BLaER1 (cell line): Measurements from ENCODE around the gene CCDC92.
A peak's percentile ranks its signal among the peaks of the same experiment; 100 is the strongest.

Experiments used
- H3K27ac ChIP-seq: shearing (Covaris generic); formaldehyde crosslinking; 2 replicates; pipeline ENCODE4 v1.8.1; 2022
- H3K27me3 ChIP-seq: shearing (Covaris generic); formaldehyde crosslinking; 2 replicates; pipeline ENCODE4 v1.8.1; 2022
- H3K36me3 ChIP-seq: shearing (Covaris generic); formaldehyde crosslinking; 2 replicates; pipeline ENCODE4 v1.8.1; 2022
- H3K4me1 ChIP-seq: shearing (Covaris generic); formaldehyde crosslinking; 2 replicates; pipeline ENCODE4 v1.8.1; 2022
- H3K4me2 ChIP-seq: shearing (Covaris generic); formaldehyde crosslinking; 2 replicates; pipeline ENCODE4 v1.8.1; 2022
- H3K4me3 ChIP-seq: shearing (Covaris generic); formaldehyde crosslinking; 2 replicates; pipeline ENCODE4 v1.8.1; 2022
- H3K9ac ChIP-seq: shearing (Covaris generic); formaldehyde crosslinking; 2 replicates; pipeline ENCODE4 v1.8.1; 2022
- H3K9me3 ChIP-seq: shearing (Covaris generic); formaldehyde crosslinking; 2 replicates; pipeline ENCODE4 v1.8.1; 2022
- H4K20me1 ChIP-seq: shearing (Covaris generic); formaldehyde crosslinking; 2 replicates; pipeline ENCODE4 v1.8.1; 2022
- Cebpa-rat ChIP-seq: shearing (Covaris generic); IDR thresholded peaks from 2 replicates; pipeline ENCODE4 v1.8.1; 2022

The CCDC92 gene

DNA sequence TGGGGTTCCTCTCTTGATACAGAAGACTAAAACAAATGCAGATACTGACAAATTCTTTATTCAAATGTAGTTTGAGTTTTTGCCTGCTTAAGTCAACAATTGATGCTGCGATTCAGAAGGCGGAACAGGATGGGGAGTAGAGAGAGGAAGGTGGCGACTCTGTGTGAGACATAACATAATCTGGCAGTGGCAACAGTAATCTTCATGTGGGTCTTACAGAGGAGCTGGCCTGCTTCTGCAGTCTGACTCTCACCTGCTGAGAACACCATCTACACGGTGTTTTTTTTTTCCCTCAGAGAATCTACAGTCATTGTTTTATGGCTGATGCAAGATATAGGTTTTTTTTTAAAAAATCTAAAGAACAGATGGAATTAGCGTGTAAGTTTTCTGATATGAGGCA is 10.1 kb downstream of the CCDC92 start:
- H3K4me3 ChIP-seq, result no peak overlapping the region
- H3K9ac ChIP-seq, result no peak overlapping the region
- H3K4me1 ChIP-seq, result peaks cover 9% of the 10 kb centered on the region
- H3K4me2 ChIP-seq, result no peak overlapping the region
- H3K9me3 ChIP-seq, result no peaks in the 10 kb centered on the region
- H3K27ac ChIP-seq, result no peak overlapping the region
- no peaks in the 10 kb centered on the region for H3K27me3 ChIP-seq
- H3K36me3 ChIP-seq, result no peaks in the 10 kb centered on the region
- no peak for TF ChIP-seq Cebpa-rat
- peaks cover 46% of the 10 kb centered on the region for H4K20me1 ChIP-seq

DNA sequence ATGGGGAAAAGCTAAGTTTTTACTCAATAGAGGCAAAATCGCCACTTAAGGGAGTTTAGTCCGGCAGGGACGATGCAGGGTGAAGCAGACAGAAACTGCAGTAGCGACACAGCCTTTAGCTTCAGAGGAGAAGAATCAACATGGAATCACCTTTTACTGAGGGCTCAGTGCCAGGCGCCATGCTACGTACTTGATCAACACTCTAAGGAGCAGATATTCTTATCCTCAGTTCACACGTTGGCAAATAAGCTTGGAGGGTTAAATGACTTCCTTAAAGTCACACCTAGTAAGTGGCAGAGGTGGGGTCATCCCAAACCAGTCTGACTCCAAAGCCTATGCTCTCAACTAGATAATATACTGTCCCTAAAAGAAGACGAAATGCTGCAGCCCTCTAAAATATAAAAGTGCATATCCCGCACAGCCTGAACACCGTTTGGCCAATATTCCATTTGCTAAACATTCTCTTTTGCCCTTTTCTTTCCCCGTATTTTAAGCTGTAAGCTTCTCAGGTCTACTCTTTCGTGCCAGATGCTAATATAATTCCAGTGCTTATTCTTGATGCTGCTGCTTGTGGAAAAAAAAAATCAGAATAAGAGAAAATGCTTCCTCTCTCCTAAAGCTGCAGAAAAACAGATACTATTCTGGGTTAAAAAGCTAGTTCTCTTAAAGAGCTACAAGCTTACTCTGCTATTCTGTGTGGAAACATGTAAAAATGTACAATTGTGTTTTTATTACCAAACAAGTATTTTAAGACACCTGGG is 10.9 kb downstream of the CCDC92 start:
- H3K4me3 ChIP-seq, result no peak overlapping the region
- no peaks in the 10 kb centered on the region for H3K27me3 ChIP-seq
- TF ChIP-seq Cebpa-rat, result no peak
- H3K9ac ChIP-seq, result no peak overlapping the region
- no peak overlapping the region for H3K27ac ChIP-seq
- no peak overlapping the region for H3K4me2 ChIP-seq
- H4K20me1 ChIP-seq, result peaks cover 39% of the 10 kb centered on the region
- H3K9me3 ChIP-seq, result no peaks in the 10 kb centered on the region
- no peaks in the 10 kb centered on the region for H3K36me3 ChIP-seq
- peaks cover 14% of the 10 kb centered on the region for H3K4me1 ChIP-seq

- TF ChIP-seq Cebpa-rat, result no peak
- Histone ChIP-seq H4K20me1 (peaks cover 30% of the 10 kb centered on the region), H3K27me3 (no peaks in the 10 kb centered on the region), H3K4me1 (peaks cover 14% of the 10 kb centered on the region), H3K36me3 (no peaks in the 10 kb centered on the region), H3K4me2 (no peak overlapping the region), H3K4me3 (no peak overlapping the region), H3K9ac (no peak overlapping the region), H3K9me3 (no peaks in the 10 kb centered on the region), H3K27ac (no peak overlapping the region)
These were observed 11.8 kb downstream of the CCDC92 start for GRCh38 chr12:123960856-123961255.

DNA sequence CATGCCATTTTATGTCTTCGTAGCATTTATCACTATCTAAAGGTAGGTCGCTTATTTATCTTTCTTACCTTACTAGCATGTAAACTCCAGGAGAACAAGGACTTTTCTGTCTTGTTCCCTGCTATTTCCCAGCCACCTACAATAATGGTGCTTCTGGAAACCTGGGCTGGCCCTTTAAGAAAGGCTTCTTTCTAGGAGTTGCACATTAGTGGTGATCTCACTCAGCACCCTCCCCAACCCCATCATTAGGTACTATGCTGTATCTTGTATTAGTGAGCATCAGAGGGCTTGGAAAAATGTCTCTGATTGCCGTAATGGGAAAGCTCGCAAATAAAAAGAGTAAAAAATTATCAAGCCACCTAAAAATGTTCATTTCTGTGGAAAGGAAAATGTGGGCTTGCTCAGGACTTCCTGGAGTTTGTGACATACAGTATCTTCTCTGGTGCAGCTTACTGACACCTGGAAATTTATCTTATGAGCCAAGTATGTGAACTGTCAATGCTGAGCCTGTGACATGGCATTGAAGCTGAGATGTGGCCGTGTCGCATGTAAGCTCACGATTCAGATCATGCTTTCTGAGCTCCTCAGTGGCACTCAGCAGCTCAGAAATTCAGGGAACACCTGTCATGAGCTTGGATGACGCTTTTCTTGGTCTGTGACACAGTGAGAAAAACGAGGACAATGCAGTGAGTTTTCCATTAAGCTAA is 12.4 kb downstream of the CCDC92 start:
- no peak overlapping the region for H3K4me2 ChIP-seq
- no peak for TF ChIP-seq Cebpa-rat
- H3K4me3 ChIP-seq, result no peak overlapping the region
- peaks cover 14% of the 10 kb centered on the region for H3K4me1 ChIP-seq
- no peak overlapping the region for H3K27ac ChIP-seq
- peaks cover 25% of the 10 kb centered on the region for H4K20me1 ChIP-seq
- H3K27me3 ChIP-seq, result no peaks in the 10 kb centered on the region
- no peak overlapping the region for H3K9ac ChIP-seq
- no peaks in the 10 kb centered on the region for H3K9me3 ChIP-seq
- no peaks in the 10 kb centered on the region for H3K36me3 ChIP-seq

GRCh38 chr12:123958876-123959275 is 13.8 kb downstream of the CCDC92 start:
- H3K4me2 ChIP-seq, result no peak overlapping the region
- no peak overlapping the region for H3K4me3 ChIP-seq
- H3K27ac ChIP-seq, result no peak overlapping the region
- TF ChIP-seq Cebpa-rat, result no peak
- no peaks in the 10 kb centered on the region for H3K27me3 ChIP-seq
- peaks cover 14% of the 10 kb centered on the region for H3K4me1 ChIP-seq
- no peaks in the 10 kb centered on the region for H3K36me3 ChIP-seq
- H3K9me3 ChIP-seq, result no peaks in the 10 kb centered on the region
- H4K20me1 ChIP-seq, result peaks cover 25% of the 10 kb centered on the region
- no peak overlapping the region for H3K9ac ChIP-seq

GRCh38 chr12:123958462-123958861 is 14.2 kb downstream of the CCDC92 start:
- Histone ChIP-seq H3K36me3 (no peaks in the 10 kb centered on the region), H3K9me3 (no peaks in the 10 kb centered on the region), H4K20me1 (peaks cover 25% of the 10 kb centered on the region), H3K4me3 (no peak overlapping the region), H3K9ac (no peak overlapping the region), H3K27me3 (no peaks in the 10 kb centered on the region), H3K27ac (no peak overlapping the region), H3K4me1 (peaks cover 14% of the 10 kb centered on the region), H3K4me2 (no peak overlapping the region)
- TF ChIP-seq Cebpa-rat, result no peak

DNA sequence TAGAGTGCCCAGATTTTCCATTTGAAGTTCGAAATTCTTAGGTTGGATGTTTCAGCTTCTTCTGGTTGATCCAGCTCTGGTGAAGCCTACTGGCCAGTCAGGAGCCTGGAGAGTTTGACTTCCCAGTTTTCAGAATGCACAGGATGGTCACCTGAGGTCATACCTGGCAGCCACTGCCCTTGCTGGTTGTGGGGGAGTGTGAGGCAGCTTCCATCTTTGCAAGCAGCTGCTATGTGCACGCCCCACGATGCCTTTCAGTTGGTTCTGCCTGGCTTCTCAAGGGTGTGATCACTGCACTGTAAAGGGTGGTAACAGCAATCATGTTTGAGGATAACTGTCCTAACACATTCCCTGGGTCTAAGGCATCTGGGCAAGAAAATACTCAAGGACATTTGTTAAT is 15.4 kb downstream of the CCDC92 start:
- TF ChIP-seq Cebpa-rat, result no peak
- H3K27me3 ChIP-seq, result no peaks in the 10 kb centered on the region
- H3K9me3 ChIP-seq, result no peaks in the 10 kb centered on the region

GRCh38 chr12:123956249-123956648 is 16.4 kb downstream of the CCDC92 start:
- no peaks in the 10 kb centered on the region for H3K9me3 ChIP-seq
- no peak for TF ChIP-seq Cebpa-rat
- peaks cover 12% of the 10 kb centered on the region for H3K4me1 ChIP-seq
- H4K20me1 ChIP-seq, result peaks cover 3% of the 10 kb centered on the region; the same call in 1 of the 2 replicates
- no peak overlapping the region for H3K4me3 ChIP-seq
- H3K27ac ChIP-seq, result no peak overlapping the region
- no peak overlapping the region for H3K4me2 ChIP-seq
- H3K36me3 ChIP-seq, result no peaks in the 10 kb centered on the region
- no peak overlapping the region for H3K9ac ChIP-seq
- H3K27me3 ChIP-seq, result no peaks in the 10 kb centered on the region

More for the DNA sequence above, 15.4 kb downstream of the CCDC92 start:
- Histone ChIP-seq H3K9ac (no peak overlapping the region), H4K20me1 (peaks cover 12% of the 10 kb centered on the region), H3K36me3 (no peaks in the 10 kb centered on the region), H3K27ac (no peak overlapping the region), H3K4me2 (0 out of 2 replicates have a peak overlapping the region, but pooled peaks have one; percentile 12), H3K4me1 (peaks cover 9% of the 10 kb centered on the region), H3K4me3 (no peak overlapping the region)

DNA sequence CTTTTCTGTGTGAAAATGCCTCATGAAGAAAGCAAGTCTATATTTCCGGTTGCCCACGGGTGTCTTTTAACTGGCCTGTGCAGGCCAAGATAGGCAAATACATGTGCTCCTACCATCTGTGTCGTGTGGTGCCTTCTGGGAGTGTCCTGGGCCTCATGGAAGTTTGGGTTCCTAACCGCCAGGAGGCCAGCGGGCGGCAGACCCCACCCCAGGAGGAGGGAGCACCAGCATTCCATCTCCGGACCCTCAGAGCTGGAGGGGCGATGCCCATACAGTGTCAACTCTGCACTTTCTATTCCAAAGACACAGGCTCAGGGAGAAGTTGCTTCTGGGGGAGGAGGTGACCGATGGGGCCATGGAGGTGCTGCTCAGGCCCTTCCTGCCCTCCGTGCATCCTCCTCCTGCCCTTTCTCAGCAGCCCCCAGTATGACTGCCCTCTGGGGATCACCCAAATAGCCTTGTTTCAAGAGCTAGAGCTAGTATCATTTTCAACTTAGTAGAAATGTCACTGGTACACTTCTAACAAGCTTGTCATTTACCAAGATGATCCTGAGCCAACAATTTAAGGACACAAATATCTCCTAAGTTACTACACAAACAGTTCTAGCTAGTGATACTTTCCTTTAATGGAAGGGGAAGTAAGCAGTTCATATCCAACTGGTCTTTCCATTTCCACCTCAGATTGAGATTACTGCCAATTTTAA is 17.8 kb downstream of the CCDC92 start:
- H3K36me3 ChIP-seq, result no peaks in the 10 kb centered on the region; the same call in 1 of the 2 replicates

More for the DNA sequence above, 17.8 kb downstream of the CCDC92 start:
- Histone ChIP-seq H3K9ac (no peak overlapping the region), H3K4me3 (no peak overlapping the region), H3K27ac (no peak overlapping the region), H3K4me1 (peaks cover 12% of the 10 kb centered on the region), H3K9me3 (no peaks in the 10 kb centered on the region), H3K4me2 (no peak overlapping the region), H3K27me3 (no peaks in the 10 kb centered on the region), H4K20me1 (peaks cover 7% of the 10 kb centered on the region; the same call in 1 of the 2 replicates)
- TF ChIP-seq Cebpa-rat, result no peak
